ENCODE results near the gene DLG1. TPM values are rescaled to one million over a fixed set of nuclear protein-coding genes. Genes with fewer than 3 reads are reported as not detected.

DLG1 gene
- total and polyA plus RNA-seq, 4 donors, result 12.7 to 51.2 (median 22.3) TPM

GRCh38 chr3:197009532-197010019 lies 288.8 kb downstream of the DLG1 start (continued):
- TF ChIP-seq REST (IDR thresholded peaks at IDR 0.05) (no peak), GABPA (IDR thresholded peaks at IDR 0.05 in 1 of 2, conservative IDR thresholded peaks at IDR 0.05 in 1 of 2) (no peak), FOXA1 (IDR thresholded peaks at IDR 0.05) (no peak), SP1 (IDR thresholded peaks at IDR 0.05) (no peak), TAF1 (conservative IDR thresholded peaks at IDR 0.05) (no peak)

GRCh38 chr3:197008436-197009209 lies 289.8 kb downstream of the DLG1 start:
- H3K27me3 ChIP-seq (ENCODE audit: control insufficient read depth in 4 of 4, insufficient read depth in 4 of 4, low read length in 3 of 4), result no peaks in the 10 kb centered on the region
- H3K9me3 ChIP-seq (ENCODE audit: control insufficient read depth in 4 of 4, low read length in 3 of 4), result no peaks in the 10 kb centered on the region
- 95% methylated on average over 27 of the region's 27 CpGs for WGBS
- no peak for TF ChIP-seq CTCF (IDR thresholded peaks at IDR 0.05; ENCODE audit: low read depth, low read length, missing input control)
- TF ChIP-seq JUND (IDR thresholded peaks at IDR 0.05), result no peak
- no peak for TF ChIP-seq ATF3 (IDR thresholded peaks at IDR 0.05)
- TF ChIP-seq FOXA2 (IDR thresholded peaks at IDR 0.05), result no peak
- TF ChIP-seq TAF1 (conservative IDR thresholded peaks at IDR 0.05), result no peak
- TF ChIP-seq HNF4G (IDR thresholded peaks at IDR 0.05), result no peak
- no peak for TF ChIP-seq FOXA1 (IDR thresholded peaks at IDR 0.05)
- TF ChIP-seq EGR1 (IDR thresholded peaks at IDR 0.05; ENCODE audit: low read depth in 2 of 2), result no peak
- no peak for TF ChIP-seq SP1 (IDR thresholded peaks at IDR 0.05)
- TF ChIP-seq NR2F2 (IDR thresholded peaks at IDR 0.05), result no peak
- DNase-seq (ENCODE audit: low spot score), result no peak
- H3K27ac ChIP-seq (ENCODE audit: low read depth in 1 of 2, low read length in 2 of 2), result no peak overlapping the region
- no peak overlapping the region for H3K4me3 ChIP-seq (ENCODE audit: low read depth in 1 of 3, low read length in 3 of 3)
- H3K9ac ChIP-seq (ENCODE audit: low read depth in 1 of 2, low read length in 2 of 2), result no peak overlapping the region
- H3K4me1 ChIP-seq (ENCODE audit: control insufficient read depth in 4 of 4, insufficient read depth in 4 of 4, low read length in 3 of 4), result peaks cover 0 to 2% (median under 1%) of the 10 kb centered on the region in 4 donors
- no peaks in the 10 kb centered on the region for H3K36me3 ChIP-seq (ENCODE audit: control insufficient read depth in 4 of 4, insufficient read depth in 3 of 4, low read depth in 1 of 4, low read length in 3 of 4)

GRCh38 chr3:197007953-197008352 lies 290.5 kb downstream of the DLG1 start:
- 89% methylated on average over 8 of the region's 8 CpGs for WGBS
- H3K27ac ChIP-seq (ENCODE audit: low read depth in 1 of 2, low read length in 2 of 2), result no peak overlapping the region
- no peak for TF ChIP-seq YY1 (IDR thresholded peaks at IDR 0.05)
- no peak for TF ChIP-seq REST (IDR thresholded peaks at IDR 0.05)
- TF ChIP-seq NR2F2 (IDR thresholded peaks at IDR 0.05), result no peak
- no peak for TF ChIP-seq ATF3 (IDR thresholded peaks at IDR 0.05)
- TF ChIP-seq SP1 (IDR thresholded peaks at IDR 0.05), result no peak
- no peak for TF ChIP-seq JUND (IDR thresholded peaks at IDR 0.05)
- no peak for TF ChIP-seq HNF4A (conservative IDR thresholded peaks at IDR 0.05)
- TF ChIP-seq FOXA1 (IDR thresholded peaks at IDR 0.05), result no peak
- TF ChIP-seq RAD21 (IDR thresholded peaks at IDR 0.05), result no peak
- no peak for TF ChIP-seq FOXA2 (IDR thresholded peaks at IDR 0.05)
- TF ChIP-seq EGR1 (IDR thresholded peaks at IDR 0.05; ENCODE audit: low read depth in 2 of 2), result no peak
- TF ChIP-seq ZBTB33 (IDR thresholded peaks at IDR 0.05), result no peak

More at GRCh38 chr3:197007953-197008352, 290.5 kb downstream of the DLG1 start:
- H3K4me1 ChIP-seq (ENCODE audit: control insufficient read depth in 4 of 4, insufficient read depth in 4 of 4, low read length in 3 of 4), result peaks cover 0 to 4% (median 2%) of the 10 kb centered on the region in 4 donors
- no peak overlapping the region for H3K4me3 ChIP-seq (ENCODE audit: low read depth in 1 of 3, low read length in 3 of 3)
- DNase-seq (ENCODE audit: low spot score), result no peak
- no peaks in the 10 kb centered on the region for H3K9me3 ChIP-seq (ENCODE audit: control insufficient read depth in 4 of 4, low read length in 3 of 4)
- no peaks in the 10 kb centered on the region for H3K36me3 ChIP-seq (ENCODE audit: control insufficient read depth in 4 of 4, insufficient read depth in 3 of 4, low read depth in 1 of 4, low read length in 3 of 4)
- no peaks in the 10 kb centered on the region for H3K27me3 ChIP-seq (ENCODE audit: control insufficient read depth in 4 of 4, insufficient read depth in 4 of 4, low read length in 3 of 4)
- H3K9ac ChIP-seq (ENCODE audit: low read depth in 1 of 2, low read length in 2 of 2), result no peak overlapping the region

Measured in liver (tissue), 9 donors.